Kidney epithelial cell (primary cell): ENCODE measurements around the gene ITPKC. TPM values are rescaled to one million over a fixed set of nuclear protein-coding genes. Genes with fewer than 3 reads are reported as not detected.

Experiments
- DNase-seq: peaks from one replicate; pipeline ENCODE4 v3.0.0-alpha.2; 2010; ENCODE audit warnings: low read depth
- H3K27me3 ChIP-seq: 2 replicates; pipeline ENCODE4 v1.6.0; 2011; ENCODE audit warnings: low read length; ENCODE audit not compliant: control insufficient read depth, insufficient read depth
- H3K36me3 ChIP-seq: 2 replicates; pipeline ENCODE4 v1.5.1; 2011; ENCODE audit warnings: low read length; ENCODE audit not compliant: control insufficient read depth, insufficient read depth
- H3K4me3 ChIP-seq: 2 replicates; pipeline ENCODE4 v1.5.1; 2011; ENCODE audit warnings: low read depth, mild to moderate bottlenecking, control low read depth, low read length
- CTCF ChIP-seq: IDR thresholded peaks from 2 replicates; pipeline ENCODE4 v1.5.1; 2011; ENCODE audit warnings: mild to moderate bottlenecking, moderate library complexity, low read length, control low read depth, inconsistent platforms; ENCODE audit not compliant: insufficient read depth, poor library complexity, severe bottlenecking
- total RNA-seq: library from RNA; depleted of rRNA; stranded (reverse); fragments of >200 nt; gene quantifications from 2 replicates; pipeline ENCODE4 v1.2.3, GENCODE V29; 2015

ITPKC gene
- total RNA-seq, 1 donor from 2014 or later = 25.8 TPM

DNA sequence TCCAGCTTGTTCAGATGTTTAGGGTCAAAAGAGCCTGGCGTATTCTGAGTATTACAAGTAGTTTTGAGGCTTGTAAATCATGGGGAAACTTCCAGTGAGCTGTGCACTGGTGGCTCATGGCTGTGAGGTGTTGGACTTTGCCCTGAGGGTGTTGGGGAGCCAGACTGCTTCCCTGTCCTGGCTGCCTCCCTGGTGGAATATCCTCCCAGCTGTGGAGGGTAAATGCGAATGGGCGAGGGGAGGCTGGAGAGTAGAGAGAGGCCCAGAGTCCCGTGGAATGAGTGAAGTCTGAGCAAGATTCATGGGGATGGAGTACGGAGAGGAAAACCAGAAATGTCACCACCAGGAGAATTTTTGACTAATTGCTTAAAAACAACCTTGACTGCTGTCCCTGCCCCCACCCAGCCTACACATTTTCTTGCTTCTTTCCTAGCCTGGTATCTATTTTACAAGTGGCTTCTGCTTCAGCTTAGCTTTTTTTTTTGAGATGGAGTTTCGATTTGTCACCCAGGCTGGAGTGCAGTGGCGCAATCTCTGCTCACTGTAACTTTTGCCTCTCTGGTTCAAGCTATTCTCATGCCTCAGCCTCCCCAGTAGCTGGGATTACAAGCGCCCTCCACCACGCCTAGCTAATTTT lies 37.8 kb downstream of the ITPKC start:
- Histone ChIP-seq H3K27me3 (no peaks in the 10 kb centered on the region), H3K4me3 (no peak overlapping the region), H3K36me3 (peaks cover 3% of the 10 kb centered on the region)
- no peak for DNase-seq
- no peak for TF ChIP-seq CTCF

DNA sequence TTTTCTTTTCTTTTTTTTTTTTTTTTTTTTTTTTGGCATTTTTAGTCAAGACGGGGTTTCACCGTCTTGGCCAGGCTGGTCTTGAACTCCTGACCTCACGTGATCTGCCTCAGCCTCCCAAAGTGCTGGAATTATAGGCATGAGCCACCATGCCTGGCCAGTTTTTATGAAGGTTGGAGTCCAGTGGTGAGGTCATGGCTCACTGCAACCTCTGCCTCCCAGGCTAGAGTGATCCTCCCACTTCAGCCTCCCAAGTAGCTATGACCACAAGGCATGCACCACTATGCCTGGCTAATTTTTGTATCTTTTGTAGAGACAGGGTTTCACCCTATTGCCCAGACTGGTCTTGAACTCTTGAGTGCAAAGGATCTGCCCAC lies 38.3 kb downstream of the ITPKC start:
- Histone ChIP-seq H3K27me3 (no peaks in the 10 kb centered on the region), H3K4me3 (no peak overlapping the region), H3K36me3 (peaks cover 3% of the 10 kb centered on the region)
- no peak for DNase-seq
- no peak for TF ChIP-seq CTCF

DNA sequence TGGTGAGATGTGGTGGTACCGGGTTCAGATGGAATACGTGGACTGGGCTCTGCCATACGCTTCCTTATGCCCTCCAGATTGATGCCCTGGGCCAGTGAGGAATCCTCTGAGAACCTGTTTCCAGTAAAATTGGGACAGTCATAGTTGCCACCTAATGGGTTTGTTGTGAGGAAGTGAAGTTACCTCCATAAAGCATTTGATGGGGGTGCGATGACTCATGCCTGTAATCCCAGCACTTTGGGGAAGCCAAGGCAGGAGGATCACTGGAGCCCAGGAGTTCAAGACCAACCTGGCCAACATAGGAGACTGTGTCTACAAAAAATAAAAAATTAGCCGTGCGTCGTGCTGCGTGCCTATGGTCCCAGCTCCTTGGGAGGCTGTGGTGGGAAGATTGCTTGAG lies 38.9 kb downstream of the ITPKC start:
- no peak for TF ChIP-seq CTCF
- peaks cover 3% of the 10 kb centered on the region for H3K36me3 ChIP-seq
- H3K27me3 ChIP-seq = no peaks in the 10 kb centered on the region
- H3K4me3 ChIP-seq = no peak overlapping the region
- no peak for DNase-seq

- no peak for DNase-seq
- no peak overlapping the region for H3K4me3 ChIP-seq
- no peak for TF ChIP-seq CTCF
- H3K36me3 ChIP-seq = peaks cover 1% of the 10 kb centered on the region
- H3K27me3 ChIP-seq = no peaks in the 10 kb centered on the region
Observed at GRCh38 chr19:40756502-40757110, 39.7 kb downstream of the ITPKC start.

DNA sequence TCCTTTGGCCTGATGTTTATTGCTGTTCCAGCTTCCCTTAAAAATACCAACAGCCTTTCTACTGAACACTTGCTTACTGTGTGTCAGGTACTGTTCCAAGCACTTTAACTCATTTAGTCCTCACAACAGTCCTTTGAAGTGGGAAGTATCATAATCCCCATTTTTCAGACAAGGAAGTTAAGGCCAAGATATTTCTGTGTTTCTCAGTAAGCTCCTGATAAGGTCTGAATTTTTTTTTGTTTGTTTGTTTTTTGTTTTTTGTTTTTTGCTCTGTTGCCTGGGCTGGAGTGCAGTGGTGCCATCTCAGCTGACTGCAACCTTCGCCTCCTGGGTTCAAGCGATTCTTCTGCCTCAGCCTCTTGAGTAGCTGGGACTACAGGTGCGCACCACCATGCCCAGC lies 41.6 kb downstream of the ITPKC start:
- Histone ChIP-seq H3K27me3 (no peaks in the 10 kb centered on the region), H3K36me3 (peaks cover 3% of the 10 kb centered on the region), H3K4me3 (no peak overlapping the region)
- TF ChIP-seq CTCF = no peak
- DNase-seq = no peak

GRCh38 chr19:40759352-40759751 lies 42.4 kb downstream of the ITPKC start:
- Histone ChIP-seq H3K36me3 (peaks cover 4% of the 10 kb centered on the region), H3K4me3 (no peak overlapping the region), H3K27me3 (no peaks in the 10 kb centered on the region)
- DNase-seq = no peak
- no peak for TF ChIP-seq CTCF
